ENCODE results near the gene ERG. TPM values are rescaled to one million over a fixed set of nuclear protein-coding genes. Genes with fewer than 3 reads are reported as not detected.

ERG gene
- total and polyA plus RNA-seq, 2 of the 8 experiments (the other 6 are each of a cell fraction or from before 2014, with no cell fraction given), result 1.0 to 3.0 TPM

DNA sequence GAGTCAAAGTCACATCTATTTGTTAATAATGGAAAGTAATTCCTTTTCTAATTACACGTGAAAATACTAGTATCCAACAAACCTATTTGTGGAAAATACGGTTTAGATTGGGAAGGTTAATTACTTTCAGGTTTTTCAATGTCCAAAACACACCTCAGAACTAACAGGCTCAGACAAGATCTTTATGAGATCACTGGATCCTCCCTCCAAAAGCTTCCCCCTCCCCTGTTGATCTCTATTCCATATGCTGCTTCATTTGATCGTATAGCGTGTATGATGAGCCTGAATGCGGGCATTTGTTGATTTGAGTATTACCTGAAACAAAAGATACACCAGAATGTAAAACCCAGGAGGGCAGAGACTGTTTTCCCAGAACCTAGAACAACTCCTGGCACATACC, 26.5 kb downstream of the ERG start:
- Histone ChIP-seq H3K56ac (replicated peaks; ENCODE audit: insufficient read length, low read depth, low read length) (no peak overlapping the region), H4K8ac (ENCODE audit: extremely low read depth, insufficient read depth, low read length) (no peak overlapping the region), H2BK15ac (ENCODE audit: low read length) (no peak overlapping the region), H2AK5ac (ENCODE audit: low read depth, low read length) (no peak overlapping the region), H4K91ac (replicated peaks; ENCODE audit: insufficient read length, low read length) (no peak overlapping the region), H3K23ac (ENCODE audit: insufficient read length) (no peak overlapping the region), H2BK20ac (ENCODE audit: low read length) (no peak overlapping the region), H3K14ac (ENCODE audit: insufficient read length) (no peak overlapping the region), H2AFZ (ENCODE audit: low read length) (no peak overlapping the region), H4K5ac (ENCODE audit: insufficient read length, low read depth, low read length) (no peak overlapping the region), H2BK12ac (ENCODE audit: low read depth, low read length) (no peak overlapping the region), H2BK5ac (ENCODE audit: low read depth, low read length) (no peak overlapping the region), H3K79me2 (ENCODE audit: control insufficient read depth in 1 of 2, insufficient read depth in 2 of 2, low read length in 2 of 2) (no peaks in the 10 kb centered on the region), H3K4ac (replicated peaks; ENCODE audit: insufficient read length, low read depth, low read length) (no peak overlapping the region), H3K9ac (replicated peaks in 1 of 4; ENCODE audit: extremely low read depth in 1 of 4, low read depth in 3 of 4, low read length in 3 of 4) (no peak overlapping the region), H3K23me2 (ENCODE audit: low read depth, low read length) (no peaks in the 10 kb centered on the region), H3K4me2 (ENCODE audit: insufficient read depth in 1 of 2, low read depth in 2 of 2, low read length in 2 of 2) (no peak overlapping the region), H2BK120ac (replicated peaks; ENCODE audit: low read depth, low read length) (no peak overlapping the region), H3K4me1 (replicated peaks in 1 of 4; ENCODE audit: control insufficient read depth in 3 of 4, insufficient read depth in 4 of 4, low read length in 3 of 4) (peaks cover 0 to 12% (median 6%) of the 10 kb centered on the region in 4 experiments; a peak in 5 of 7 replicates), H3K27ac (ENCODE audit: low read depth, low read length) (no peak overlapping the region), H4K20me1 (replicated peaks in 1 of 2; ENCODE audit: control insufficient read depth in 1 of 2, insufficient read depth in 2 of 2, low read length in 2 of 2) (no peaks in the 10 kb centered on the region), H3K9me3 (ENCODE audit: insufficient read depth in 2 of 2, low read depth in 1 of 2, low read length in 1 of 2) (no peaks in the 10 kb centered on the region), H3K27me3 (replicated peaks in 1 of 4; ENCODE audit: control insufficient read depth in 3 of 4, extremely low read depth in 1 of 4, insufficient read depth in 3 of 4, low read length in 3 of 4) (peaks cover 0 to 11% (median 3%) of the 10 kb centered on the region in 4 experiments; a peak in 4 of 7 replicates), H3K18ac (ENCODE audit: extremely low read depth, low read length) (no peak overlapping the region), H3K79me1 (ENCODE audit: low read depth, low read length) (no peaks in the 10 kb centered on the region), H3K36me3 (ENCODE audit: control insufficient read depth in 2 of 4, insufficient read depth in 4 of 4, low read length in 3 of 4) (no peaks in the 10 kb centered on the region), H3K4me3 (ENCODE audit: extremely low read depth in 1 of 4, insufficient read depth in 2 of 4, low read depth in 3 of 4, low read length in 4 of 4) (no peak overlapping the region)
- 95% methylated on average over 5 of the region's 5 CpGs; no CpG with 5 or more reads in 1 of the 2 experiments for WGBS, 2 experiments (ENCODE audit: extremely low coverage in 1 of 2, insufficient coverage in 1 of 2, insufficient read length in 1 of 2, insufficient replicate concordance in 2 of 2, low coverage in 1 of 2, low lambda C conversion rate in 2 of 2, missing lambda C conversion rate in 1 of 2)
- ChIA-PET CTCF (ENCODE audit: partially characterized antibody) (no interaction called here), POLR2A (ENCODE audit: partially characterized antibody) (no interaction called here)
- DNase-seq (ENCODE audit: low read depth in 1 of 2, low spot score in 2 of 2) (no peak), FAIRE-seq (no peak)
- TF ChIP-seq BACH1 (IDR thresholded peaks at IDR 0.05; ENCODE audit: low read length) (no peak), SP4 (IDR thresholded peaks at IDR 0.05; ENCODE audit: low read length) (no peak), SIRT6 (IDR thresholded peaks at IDR 0.05; ENCODE audit: low read length) (no peak), GABPA (IDR thresholded peaks at IDR 0.05; ENCODE audit: borderline replicate concordance, insufficient read depth, low read length) (no peak), SUZ12 (IDR thresholded peaks at IDR 0.05; ENCODE audit: low read length) (no peak), GTF2F1 (IDR thresholded peaks at IDR 0.05; ENCODE audit: borderline replicate concordance, low read depth, low read length) (no peak), KDM4A (IDR thresholded peaks at IDR 0.05; ENCODE audit: low read depth, low read length, severe bottlenecking) (no peak), KDM5A (IDR thresholded peaks at IDR 0.05; ENCODE audit: low read length) (no peak), KDM1A (IDR thresholded peaks at IDR 0.05; ENCODE audit: borderline replicate concordance, low read length) (no peak), SP1 (IDR thresholded peaks at IDR 0.05; ENCODE audit: low read depth, low read length) (no peak), EGR1 (IDR thresholded peaks at IDR 0.05; ENCODE audit: borderline replicate concordance, low read depth, low read length) (no peak), NRF1 (IDR thresholded peaks at IDR 0.05; ENCODE audit: low read depth, low read length) (no peak), CTBP2 (IDR thresholded peaks at IDR 0.05; ENCODE audit: borderline replicate concordance, insufficient read depth, insufficient read length, low read length) (no peak), SRF (IDR thresholded peaks at IDR 0.05; ENCODE audit: low read depth, low read length) (no peak)
- TF ChIP-seq, protein P1, sequence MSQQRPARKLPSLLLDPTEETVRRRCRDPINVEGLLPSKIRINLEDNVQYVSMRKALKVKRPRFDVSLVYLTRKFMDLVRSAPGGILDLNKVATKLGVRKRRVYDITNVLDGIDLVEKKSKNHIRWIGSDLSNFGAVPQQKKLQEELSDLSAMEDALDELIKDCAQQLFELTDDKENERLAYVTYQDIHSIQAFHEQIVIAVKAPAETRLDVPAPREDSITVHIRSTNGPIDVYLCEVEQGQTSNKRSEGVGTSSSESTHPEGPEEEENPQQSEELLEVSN (IDR thresholded peaks at IDR 0.05), result no peak

Measured in H1 (cell line).